Endothelial cell of umbilical vein (primary cell): ENCODE measurements around the gene DHX30. TPM values are rescaled to one million over a fixed set of nuclear protein-coding genes. Genes with fewer than 3 reads are reported as not detected.

ENCODE experiments used
- BruUV-seq: library from RNA; stranded (reverse); fragments of 400-500 nt; replicated peaks from 2 replicates; lab custom pipeline; 2021; lab: Mats Ljungman, UMichigan
- CTCF ChIA-PET: fragments of 300-600, 350-600 bp; sonication (Branson Sonifier 250); formaldehyde crosslinking; loops from one replicate; lab custom pipeline; 2021; ENCODE audit warnings: antibody characterized with exemption, inconsistent platforms; lab: Charles Lee
- POLR2A ChIA-PET: fragments of 300-600, 350-600 bp; sonication (Branson Sonifier 250); formaldehyde crosslinking; loops from one replicate; lab custom pipeline; 2021; ENCODE audit warnings: antibody characterized with exemption, inconsistent platforms; lab: Charles Lee
- DNase-seq: peaks from one replicate; pipeline ENCODE4 v3.0.0-alpha.2; 2011; ENCODE audit warnings: low read depth, low spot score
- FAIRE-seq: peaks from 2 replicates; lab custom pipeline; 2011; peaks lifted over from hg19 to GRCh38; lab: Jason Lieb, UNC
- H2AFZ ChIP-seq: 2 replicates; pipeline ENCODE4 v1.6.0; 2012; ENCODE audit warnings: low read depth, low read length, control low read depth, inconsistent platforms
- H3K27ac ChIP-seq: 2 replicates; pipeline ENCODE4 v1.5.1; 2011; ENCODE audit warnings: low read depth, mild to moderate bottlenecking, control low read depth, low read length, moderate library complexity; ENCODE audit not compliant: insufficient read depth
- H3K27me3 ChIP-seq, 2 experiments: 2 replicates each; pipeline versions ENCODE4 v1.6.0 to v1.6.1; 2011; ENCODE audit warnings: low read length in 2 of 2, mixed read lengths in 1 of 2; ENCODE audit not compliant: control insufficient read depth in 2 of 2, insufficient read depth in 2 of 2
- H3K36me3 ChIP-seq, 2 experiments: 2 replicates in 1 of 2; 3 replicates in 1 of 2; pipeline ENCODE4 v1.5.1; 2011; ENCODE audit warnings: low read length in 2 of 2, mild to moderate bottlenecking in 1 of 2, moderate library complexity in 1 of 2; ENCODE audit not compliant: control insufficient read depth in 2 of 2, insufficient read depth in 2 of 2; ENCODE audit errors: extremely low read depth in 1 of 2
- H3K4me1 ChIP-seq: 3 replicates; pipeline ENCODE4 v1.5.1; 2011; ENCODE audit warnings: mild to moderate bottlenecking, low read length; ENCODE audit not compliant: control insufficient read depth, insufficient read depth; ENCODE audit errors: extremely low read depth
- H3K4me2 ChIP-seq: 2 replicates; pipeline ENCODE4 v1.6.1; 2011; ENCODE audit warnings: low read length, control low read depth, mixed read lengths; ENCODE audit not compliant: insufficient read depth
- H3K4me3 ChIP-seq, 3 experiments: fragments of 200-600 bp in 1 of 3; sonication (generic), shearing (Covaris generic) in 1 of 3; replicated peaks in 1 of 3; 2 replicates each; pipeline ENCODE4 v1.5.1; 2011 to 2016; ENCODE audit warnings: control low read depth in 3 of 3, low read length in 3 of 3, mild to moderate bottlenecking in 2 of 3, inconsistent platforms in 1 of 3, low read depth in 1 of 3, moderate library complexity in 1 of 3; ENCODE audit not compliant: insufficient read depth in 1 of 3
- H3K79me2 ChIP-seq: 2 replicates; pipeline ENCODE4 v1.6.0; 2012; ENCODE audit warnings: low read length, inconsistent platforms; ENCODE audit not compliant: control insufficient read depth, insufficient read depth
- H3K9ac ChIP-seq: replicated peaks from 2 replicates; pipeline ENCODE3; 2011; ENCODE audit warnings: low read length, control low read depth; ENCODE audit not compliant: insufficient read depth; ENCODE audit errors: extremely low read depth
- H3K9me1 ChIP-seq: replicated peaks from 3 replicates; pipeline ENCODE4 v1.6.0; 2011; ENCODE audit warnings: mild to moderate bottlenecking, low read length; ENCODE audit not compliant: control insufficient read depth, insufficient read depth; ENCODE audit errors: extremely low read depth
- H3K9me3 ChIP-seq: replicated peaks from 2 replicates; pipeline ENCODE4 v1.5.1; 2012; ENCODE audit warnings: low read length, inconsistent platforms; ENCODE audit not compliant: control insufficient read depth, insufficient read depth
- H4K20me1 ChIP-seq: replicated peaks from 2 replicates; pipeline ENCODE3; 2011; ENCODE audit warnings: mild to moderate bottlenecking, low read length; ENCODE audit not compliant: control insufficient read depth, insufficient read depth; ENCODE audit errors: extremely low read depth
- CTCF ChIP-seq, 2 donors: IDR thresholded peaks; 1 replicate in 1 of 2; 2 replicates in 1 of 2; pipeline ENCODE4 v1.5.1; 2011; ENCODE audit warnings: low read length in 2 of 2, mild to moderate bottlenecking in 2 of 2, moderate library complexity in 2 of 2, control low read depth in 1 of 2, inconsistent platforms in 1 of 2, low read depth in 1 of 2; ENCODE audit not compliant: insufficient read depth in 1 of 2; ENCODE audit errors: extremely low read depth in 1 of 2
- EZH2 ChIP-seq: IDR thresholded peaks from 2 replicates; pipeline ENCODE4 v1.6.1; 2012; ENCODE audit warnings: borderline replicate concordance, low read depth, mild to moderate bottlenecking, moderate library complexity, low read length, inconsistent platforms; ENCODE audit not compliant: severe bottlenecking
- FOS ChIP-seq: IDR thresholded peaks from 2 replicates; pipeline ENCODE4 v1.6.1; 2011; ENCODE audit warnings: mild to moderate bottlenecking, low read length, moderate library complexity, borderline replicate concordance; ENCODE audit not compliant: insufficient read depth
- GATA2 ChIP-seq: IDR thresholded peaks from 2 replicates; pipeline ENCODE4 v1.7.0; 2011; ENCODE audit warnings: low read depth, mild to moderate bottlenecking, moderate library complexity, mixed read lengths, low read length; ENCODE audit not compliant: insufficient read length, insufficient read depth
- JUN ChIP-seq: IDR thresholded peaks from 2 replicates; pipeline ENCODE4 v1.6.1; 2011; ENCODE audit warnings: borderline replicate concordance, low read depth; ENCODE audit not compliant: insufficient read length, insufficient read depth
- MYC ChIP-seq: IDR thresholded peaks from one replicate; pipeline ENCODE4 v1.6.1; 2011; ENCODE audit warnings: mild to moderate bottlenecking, low read depth, low read length
- POLR2A ChIP-seq: IDR thresholded peaks from 2 replicates; pipeline ENCODE4 v1.6.1; 2012; ENCODE audit warnings: low read depth, mild to moderate bottlenecking, control low read depth, low read length
- POLR2AphosphoS5 ChIP-seq: IDR thresholded peaks from 2 replicates; pipeline ENCODE4 v1.6.1; 2012; ENCODE audit warnings: low read depth, mild to moderate bottlenecking, control low read depth, low read length, moderate library complexity; ENCODE audit not compliant: insufficient read depth
- dilution Hi-C: fragments of 300-500 bp; cut with MboI; formaldehyde crosslinking; loops from one replicate; pipeline ENCODE4 v1.15.0; 2019; ENCODE audit warnings: low sequenced_read_pairs; ENCODE audit not compliant: extremely low pct_ligation_motif_present
- intact Hi-C: fragments of 100-400 bp; cut with micrococcal nuclease; formaldehyde crosslinking; loops from one replicate; pipeline ENCODE4 v1.10.0; 2022
- polyA plus RNA-seq, 4 experiments: library from polyadenylated mRNA; depleted of rRNA in 3 of 4; stranded (reverse) in 3 of 4; unstranded in 1 of 4; fragments of >200 nt; gene quantifications; 2 replicates each; pipeline versions ENCODE4 v1.2.1 to v1.2.3, GENCODE V29; 2011 to 2012; ENCODE audit warnings: missing spikeins in 1 of 4
- total RNA-seq: library from RNA; stranded (reverse); gene quantifications from 2 replicates; pipeline ENCODE4 v1.2.3, GENCODE V29; 2021
- TF ChIP-seq, protein P1 (sequence below): IDR thresholded peaks from 2 replicates; pipeline ENCODE4 v1.6.1; 2011; ENCODE audit not compliant: insufficient read depth, insufficient read length

DHX30 gene
- total and polyA plus RNA-seq, 2 donors (not counting 3 experiments of a cell fraction or from before 2014, with no cell fraction given) = 79.0 to 86.9 TPM

GRCh38 chr3:47852604-47853602, 50.0 kb downstream of the DHX30 start:
- no peaks in the 10 kb centered on the region for H3K79me2 ChIP-seq
- H3K9me1 ChIP-seq = no peaks in the 10 kb centered on the region
- CTCF ChIA-PET = interaction anchor here (2.4 kb wide), 1 partner anchor 298 kb away, joined by 11 read pairs; no protein-coding TSS in a partner anchor
- dilution Hi-C loops = no loop called here
- TF ChIP-seq POLR2AphosphoS5 (peak; percentile 30), GATA2 (no peak), EZH2 (no peak)
- H3K36me3 ChIP-seq = peaks cover 30 to 67% of the 10 kb centered on the region in 2 experiments
- no peak overlapping the region for H3K4me2 ChIP-seq
- no peak overlapping the region for H3K4me3 ChIP-seq
- H3K4me1 ChIP-seq = no peaks in the 10 kb centered on the region
- POLR2A ChIA-PET = no interaction called here
- no peak overlapping the region for H3K9ac ChIP-seq
- H4K20me1 ChIP-seq = no peaks in the 10 kb centered on the region
- intact Hi-C loops = no loop called here
- no peak for DNase-seq
- no peak overlapping the region for H2AFZ ChIP-seq
- no peaks in the 10 kb centered on the region for H3K9me3 ChIP-seq
- no peak for FAIRE-seq
- BruUV-seq = no TSS peak
- H3K27ac ChIP-seq = no peak overlapping the region
- H3K27me3 ChIP-seq = no peaks in the 10 kb centered on the region

DNA sequence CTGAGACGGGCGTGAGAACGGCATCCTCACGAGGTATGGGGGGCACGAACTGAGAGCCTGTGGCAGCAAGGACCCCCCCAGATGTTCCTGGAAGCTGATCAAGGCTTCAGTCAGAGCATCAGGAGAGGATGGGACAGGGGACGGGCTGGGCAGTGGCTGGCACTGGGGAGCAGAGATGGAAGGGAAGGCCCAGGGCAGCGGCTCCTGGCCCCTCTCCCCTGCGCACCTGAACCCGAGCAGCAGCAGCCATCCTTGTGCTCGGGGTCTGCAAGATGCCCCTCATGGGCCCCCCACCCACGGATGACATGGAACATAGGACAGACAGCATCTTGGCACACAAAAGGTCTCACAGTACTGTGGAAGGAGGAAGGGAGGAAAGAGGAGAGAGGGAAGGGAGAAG, 51.3 kb downstream of the DHX30 start:
- ChIA-PET POLR2A (no interaction called here), CTCF (interaction anchor here (1.0 to 2.4 kb wide), 2 partner anchors 297 to 304 kb away, joined by 3 to 11 read pairs; no protein-coding TSS in a partner anchor)
- Histone ChIP-seq H3K9ac (no peak overlapping the region), H3K79me2 (no peaks in the 10 kb centered on the region), H3K9me1 (no peaks in the 10 kb centered on the region), H3K9me3 (no peaks in the 10 kb centered on the region), H3K27me3 (no peaks in the 10 kb centered on the region), H3K27ac (no peak overlapping the region), H3K4me1 (no peaks in the 10 kb centered on the region), H3K4me3 (no peak overlapping the region), H3K36me3 (peaks cover 27 to 54% of the 10 kb centered on the region in 2 experiments), H2AFZ (no peak overlapping the region), H3K4me2 (no peak overlapping the region), H4K20me1 (no peaks in the 10 kb centered on the region)
- dilution Hi-C loops (no loop called here), intact Hi-C loops (no loop called here)
- FAIRE-seq (no peak), DNase-seq (no peak)
- TF ChIP-seq, protein P1, sequence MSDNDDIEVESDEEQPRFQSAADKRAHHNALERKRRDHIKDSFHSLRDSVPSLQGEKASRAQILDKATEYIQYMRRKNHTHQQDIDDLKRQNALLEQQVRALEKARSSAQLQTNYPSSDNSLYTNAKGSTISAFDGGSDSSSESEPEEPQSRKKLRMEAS = no peak
- TF ChIP-seq GATA2 = no peak
- TF ChIP-seq CTCF (IDR thresholded peaks at IDR 0.05; ENCODE audit: extremely low read depth in 1 of 2, insufficient read depth in 1 of 2, low read depth in 1 of 2, low read length in 2 of 2) = no peak
- TF ChIP-seq EZH2 = no peak
- TF ChIP-seq POLR2AphosphoS5 = no peak
- TF ChIP-seq FOS = no peak
- TF ChIP-seq MYC = no peak
- no peak for TF ChIP-seq JUN
- no peak for TF ChIP-seq POLR2A
- BruUV-seq = no TSS peak
